ENCODE data around the gene KCNH1. TPM values are rescaled to one million over a fixed set of nuclear protein-coding genes. Genes with fewer than 3 reads are reported as not detected.
A peak's percentile ranks its signal among the peaks of the same experiment; 100 is the strongest.
"Not testable (repeated sequence)": the region's sequence is repeated elsewhere in the genome, so short reads cannot be mapped to it uniquely, and the experiment has no call there.

Gene KCNH1
- total and polyA plus RNA-seq, 2 experiments from 2014 or later = 0.28 TPM; not detected in 1

- TF ChIP-seq REST (IDR thresholded peaks at IDR 0.05; ENCODE audit: unreplicated experiment) = no peak
- no peak for TF ChIP-seq EZH2phosphoT487 (IDR thresholded peaks at IDR 0.05; ENCODE audit: unreplicated experiment)
- TF ChIP-seq CREB1 (CRISPR knock-in tag; IDR thresholded peaks at IDR 0.05; ENCODE audit: low read depth) = no peak
- no peak for TF ChIP-seq ZNF331 (CRISPR knock-in tag; IDR thresholded peaks at IDR 0.05; ENCODE audit: low read depth)
- TF ChIP-seq ZNF114 (CRISPR knock-in tag; IDR thresholded peaks at IDR 0.05) = no peak
Measured at GRCh38 chr1:210951279-210951678, 182.7 kb downstream of the KCNH1 start (continued).

GRCh38 chr1:210949940-210950546 lies 183.9 kb downstream of the KCNH1 start:
- H3K27me3 Mint-ChIP-seq (ENCODE audit: insufficient read depth, low read depth, poor library complexity); H3K4me1 ChIP-seq (ENCODE audit: insufficient read depth); H3K27me3 ChIP-seq (ENCODE audit: insufficient read depth); H3K4me3 Mint-ChIP-seq; H3K27ac ChIP-seq (ENCODE audit: low read depth); H3K4me3 ChIP-seq; H2AFZ ChIP-seq; H3K4me1 Mint-ChIP-seq; H4K20me1 ChIP-seq (replicated peaks; ENCODE audit: insufficient read depth); H3K27ac Mint-ChIP-seq; H3F3A ChIP-seq (replicated peaks; ENCODE audit: low read depth); H3K4me2 ChIP-seq; H3K79me2 ChIP-seq (replicated peaks; ENCODE audit: insufficient read depth); H3K36me3 Mint-ChIP-seq (ENCODE audit: low read depth); H3K9me3 Mint-ChIP-seq; H3K36me3 ChIP-seq (ENCODE audit: insufficient read depth); H3K9me2 ChIP-seq (ENCODE audit: insufficient read depth): not testable (repeated sequence)
- peak; percentile 80 to 84 for TF ChIP-seq CTCF (conservative IDR thresholded peaks at IDR 0.05; ENCODE audit: low read depth in 2 of 2)
- peak; percentile 69 for DNase-seq (ENCODE audit: low spot score)
- peak; percentile 76 for ATAC-seq

- Mint-ChIP-seq H3K27ac (no peak overlapping the region), H3K9me3 (no peaks in the 10 kb centered on the region), H3K4me1 (no peaks in the 10 kb centered on the region), H3K36me3 (ENCODE audit: low read depth) (no peaks in the 10 kb centered on the region), H3K27me3 (ENCODE audit: insufficient read depth, low read depth, poor library complexity) (peaks cover 1% of the 10 kb centered on the region), H3K4me3 (no peak overlapping the region)
- no peak overlapping the region for H3K4me2 ChIP-seq
- DNase-seq (ENCODE audit: low spot score) (no peak), ATAC-seq (no peak)
- no peaks in the 10 kb centered on the region for H3K36me3 ChIP-seq (ENCODE audit: insufficient read depth)
- H3K9me2 ChIP-seq (ENCODE audit: insufficient read depth) = no peaks in the 10 kb centered on the region
- no peaks in the 10 kb centered on the region for H3F3A ChIP-seq (replicated peaks; ENCODE audit: low read depth)
- H3K79me2 ChIP-seq (replicated peaks; ENCODE audit: insufficient read depth) = no peaks in the 10 kb centered on the region
- H3K27ac ChIP-seq (ENCODE audit: low read depth) = no peak overlapping the region
- H3K27me3 ChIP-seq (ENCODE audit: insufficient read depth) = no peaks in the 10 kb centered on the region
- no peaks in the 10 kb centered on the region for H4K20me1 ChIP-seq (replicated peaks; ENCODE audit: insufficient read depth)
- H3K4me3 ChIP-seq = no peak overlapping the region
- H2AFZ ChIP-seq = no peak overlapping the region
- no peaks in the 10 kb centered on the region for H3K4me1 ChIP-seq (ENCODE audit: insufficient read depth)
- TF ChIP-seq POLR2AphosphoS5 (IDR thresholded peaks at IDR 0.05; ENCODE audit: low read depth) = no peak
- TF ChIP-seq STAT1 (IDR thresholded peaks at IDR 0.05; ENCODE audit: unreplicated experiment) = no peak
- TF ChIP-seq CREB1 (CRISPR knock-in tag; IDR thresholded peaks at IDR 0.05; ENCODE audit: low read depth) = no peak
- no peak for TF ChIP-seq JUNB (IDR thresholded peaks at IDR 0.05; ENCODE audit: unreplicated experiment)
Measured at GRCh38 chr1:210949489-210949888, 184.5 kb downstream of the KCNH1 start.

Data from GM23338 (cell line).